Muscle layer of duodenum (tissue), 2 donors: ENCODE measurements around the gene TAS2R50.

ENCODE experiments used
- H3K27ac ChIP-seq: one replicate; pipeline ENCODE4 v1.7.0; 2013; ENCODE audit warnings: mild to moderate bottlenecking, low read length
- H3K27me3 ChIP-seq: one replicate; pipeline ENCODE4 v1.7.0; 2013; ENCODE audit warnings: low read depth, mild to moderate bottlenecking, control low read depth, low read length
- H3K36me3 ChIP-seq, 2 donors: one replicate each; pipeline ENCODE4 v1.7.0; 2013; ENCODE audit warnings: low read length in 2 of 2, control low read depth in 1 of 2, mild to moderate bottlenecking in 1 of 2; ENCODE audit not compliant: insufficient read depth in 2 of 2, control insufficient read depth in 1 of 2
- H3K4me1 ChIP-seq, 2 donors: one replicate each; pipeline ENCODE4 v1.7.0; 2013; ENCODE audit warnings: low read length in 2 of 2, mild to moderate bottlenecking in 2 of 2, control low read depth in 1 of 2, moderate library complexity in 1 of 2; ENCODE audit not compliant: insufficient read depth in 2 of 2, control insufficient read depth in 1 of 2
- H3K4me3 ChIP-seq, 2 donors: one replicate each; pipeline ENCODE4 v1.7.0; 2013; ENCODE audit warnings: low read length in 2 of 2, low read depth in 1 of 2, mild to moderate bottlenecking in 1 of 2
- H3K9me3 ChIP-seq, 2 donors: one replicate each; pipeline ENCODE4 v1.7.0; 2013; ENCODE audit warnings: low read length in 2 of 2, control low read depth in 1 of 2, mild to moderate bottlenecking in 1 of 2; ENCODE audit not compliant: control insufficient read depth in 1 of 2
- donor health status: healthy.

The TAS2R50 gene

GRCh38 chr12:10994307-10994706 is 7.6 kb upstream of the TAS2R50 start:
- Histone ChIP-seq H3K27me3 (no peaks in the 10 kb centered on the region), H3K27ac (no peak overlapping the region), H3K36me3 (peaks cover 0 to 16% of the 10 kb centered on the region in 2 donors), H3K4me1 (no peaks in the 10 kb centered on the region), H3K4me3 (no peak overlapping the region), H3K9me3 (no peaks in the 10 kb centered on the region)

GRCh38 chr12:10989107-10989506 is 2.4 kb upstream of the TAS2R50 start:
- Histone ChIP-seq H3K4me3 (no peak overlapping the region), H3K4me1 (no peaks in the 10 kb centered on the region), H3K27ac (no peak overlapping the region), H3K27me3 (no peaks in the 10 kb centered on the region), H3K9me3 (no peaks in the 10 kb centered on the region), H3K36me3 (peaks cover 0 to 13% of the 10 kb centered on the region in 2 donors)

- Histone ChIP-seq H3K4me1 (no peaks in the 10 kb centered on the region), H3K36me3 (no peaks in the 10 kb centered on the region), H3K4me3 (no peak overlapping the region)
These were observed 4.5 kb downstream of the TAS2R50 start for GRCh38 chr12:10982244-10982643.

GRCh38 chr12:10974965-10975364 is 11.7 kb downstream of the TAS2R50 start:
- H3K9me3 ChIP-seq, result no peaks in the 10 kb centered on the region
- H3K27ac ChIP-seq, result no peak overlapping the region
- no peaks in the 10 kb centered on the region for H3K36me3 ChIP-seq
- H3K4me3 ChIP-seq, result no peak overlapping the region
- H3K27me3 ChIP-seq, result no peaks in the 10 kb centered on the region
- no peaks in the 10 kb centered on the region for H3K4me1 ChIP-seq

More at GRCh38 chr12:10982244-10982643, 4.5 kb downstream of the TAS2R50 start:
- Histone ChIP-seq H3K27me3 (no peaks in the 10 kb centered on the region), H3K9me3 (no peaks in the 10 kb centered on the region), H3K27ac (no peak overlapping the region)

- Histone ChIP-seq H3K36me3 (no peaks in the 10 kb centered on the region), H3K27ac (no peak overlapping the region), H3K4me1 (no peaks in the 10 kb centered on the region), H3K9me3 (no peaks in the 10 kb centered on the region), H3K4me3 (no peak overlapping the region), H3K27me3 (no peaks in the 10 kb centered on the region)
These were observed 17.8 kb downstream of the TAS2R50 start for GRCh38 chr12:10968765-10969456.

- no peaks in the 10 kb centered on the region for H3K4me1 ChIP-seq
- H3K36me3 ChIP-seq, result no peaks in the 10 kb centered on the region
- no peaks in the 10 kb centered on the region for H3K27me3 ChIP-seq
- H3K27ac ChIP-seq, result no peak overlapping the region
- H3K4me3 ChIP-seq, result no peak overlapping the region
- no peaks in the 10 kb centered on the region for H3K9me3 ChIP-seq
These were observed 19.3 kb downstream of the TAS2R50 start for GRCh38 chr12:10967409-10967808.

- H3K4me1 ChIP-seq, result no peaks in the 10 kb centered on the region
- no peak overlapping the region for H3K27ac ChIP-seq
- H3K9me3 ChIP-seq, result no peaks in the 10 kb centered on the region
- no peaks in the 10 kb centered on the region for H3K36me3 ChIP-seq
- H3K27me3 ChIP-seq, result no peaks in the 10 kb centered on the region
- H3K4me3 ChIP-seq, result no peak overlapping the region
These were observed 20.4 kb downstream of the TAS2R50 start for GRCh38 chr12:10966314-10966713.

GRCh38 chr12:10965476-10965875 is 21.2 kb downstream of the TAS2R50 start:
- H3K36me3 ChIP-seq, result no peaks in the 10 kb centered on the region
- no peaks in the 10 kb centered on the region for H3K4me1 ChIP-seq
- no peaks in the 10 kb centered on the region for H3K27me3 ChIP-seq
- H3K9me3 ChIP-seq, result no peaks in the 10 kb centered on the region
- H3K4me3 ChIP-seq, result no peak overlapping the region
- no peak overlapping the region for H3K27ac ChIP-seq

- Histone ChIP-seq H3K27ac (no peak overlapping the region), H3K4me3 (no peak overlapping the region), H3K4me1 (no peaks in the 10 kb centered on the region), H3K36me3 (no peaks in the 10 kb centered on the region), H3K9me3 (no peaks in the 10 kb centered on the region), H3K27me3 (no peaks in the 10 kb centered on the region)
These were observed 26.5 kb downstream of the TAS2R50 start for GRCh38 chr12:10960211-10960610.

- H3K9me3 ChIP-seq, result no peaks in the 10 kb centered on the region
- H3K27me3 ChIP-seq, result no peaks in the 10 kb centered on the region
- no peaks in the 10 kb centered on the region for H3K4me1 ChIP-seq
- no peak overlapping the region for H3K4me3 ChIP-seq
- no peaks in the 10 kb centered on the region for H3K36me3 ChIP-seq
- no peak overlapping the region for H3K27ac ChIP-seq
These were observed 26.9 kb downstream of the TAS2R50 start for GRCh38 chr12:10959804-10960203.

- no peak overlapping the region for H3K27ac ChIP-seq
- H3K27me3 ChIP-seq, result no peaks in the 10 kb centered on the region
- no peak overlapping the region for H3K4me3 ChIP-seq
- no peaks in the 10 kb centered on the region for H3K4me1 ChIP-seq
- no peaks in the 10 kb centered on the region for H3K9me3 ChIP-seq
- H3K36me3 ChIP-seq, result no peaks in the 10 kb centered on the region
These were observed 29.0 kb downstream of the TAS2R50 start for GRCh38 chr12:10957741-10958140.

GRCh38 chr12:10956085-10956484 is 30.6 kb downstream of the TAS2R50 start:
- no peaks in the 10 kb centered on the region for H3K36me3 ChIP-seq
- H3K27ac ChIP-seq, result no peak overlapping the region
- no peak overlapping the region for H3K4me3 ChIP-seq
- no peaks in the 10 kb centered on the region for H3K27me3 ChIP-seq
- H3K9me3 ChIP-seq, result no peaks in the 10 kb centered on the region
- H3K4me1 ChIP-seq, result no peaks in the 10 kb centered on the region
